ENCODE data around the gene MPC2.

GRCh38 chr1:167935216-167936067 lies 1.4 kb downstream of the MPC2 start:
- TF ChIP-seq POLR2A (IDR thresholded peaks at IDR 0.05; ENCODE audit: low read length) = no peak
- TF ChIP-seq GATA1 (IDR thresholded peaks at IDR 0.05; ENCODE audit: low read depth, low read length) = no peak
